HEK293T (cell line): ENCODE results near the gene TSPAN9.

Experiments
- CTCF ChIA-PET: fragments of 350-600 bp; formaldehyde crosslinking; extraction: SDS; loops from one replicate; lab custom pipeline; 2021; ENCODE audit warnings: antibody characterized with exemption, inconsistent platforms; lab: Yijun Ruan, JAX
- POLR2A ChIA-PET: fragments of 350-600 bp; formaldehyde crosslinking; extraction: SDS; loops from one replicate; lab custom pipeline; 2020; ENCODE audit warnings: antibody characterized with exemption, inconsistent platforms; lab: Yijun Ruan, JAX
- DNase-seq: peaks from one replicate; pipeline ENCODE4 v3.0.0; 2012; ENCODE audit warnings: mixed read lengths; ENCODE audit errors: extremely low spot score
- ARNT ChIP-seq: fragments of 450-650 bp; IDR thresholded peaks from 2 replicates; pipeline ENCODE4 v1.6.1; 2017; ENCODE audit warnings: mild to moderate bottlenecking
- BHLHE40 ChIP-seq: fragments of 450-650 bp; IDR thresholded peaks from 2 replicates; pipeline ENCODE4 v1.6.1; 2016; ENCODE audit warnings: mild to moderate bottlenecking, moderate library complexity, borderline replicate concordance
- CTBP1 ChIP-seq: fragments of 450-650 bp; IDR thresholded peaks from 2 replicates; pipeline ENCODE4 v1.6.1; 2016; ENCODE audit warnings: borderline replicate concordance
- ELF4 ChIP-seq: fragments of 450-650 bp; IDR thresholded peaks from 2 replicates; pipeline ENCODE4 v1.6.1; 2017; ENCODE audit warnings: antibody characterized with exemption
- FOXA1 ChIP-seq: fragments of 450-650 bp; IDR thresholded peaks from 2 replicates; pipeline ENCODE4 v1.6.1; 2016; ENCODE audit warnings: mild to moderate bottlenecking
- FOXK2 ChIP-seq: fragments of 450-650 bp; IDR thresholded peaks from 2 replicates; pipeline ENCODE4 v1.6.1; 2016; ENCODE audit warnings: mild to moderate bottlenecking
- FOXM1 ChIP-seq: fragments of 450-650 bp; IDR thresholded peaks from 2 replicates; pipeline ENCODE4 v1.6.1; 2017; ENCODE audit warnings: mild to moderate bottlenecking, borderline replicate concordance
- HDGF ChIP-seq: fragments of 450-650 bp; IDR thresholded peaks from 2 replicates; pipeline ENCODE4 v1.6.1; 2017; ENCODE audit warnings: antibody characterized with exemption, borderline replicate concordance
- L3MBTL2 ChIP-seq: fragments of 450-650 bp; conservative IDR thresholded peaks from 2 replicates; pipeline ENCODE4 v1.6.1; 2016; ENCODE audit warnings: mild to moderate bottlenecking
- LEF1 ChIP-seq: fragments of 450-650 bp; IDR thresholded peaks from 2 replicates; pipeline ENCODE4 v1.6.1; 2017; ENCODE audit warnings: mild to moderate bottlenecking, borderline replicate concordance
- NFRKB ChIP-seq: fragments of 450-650 bp; IDR thresholded peaks from 2 replicates; pipeline ENCODE4 v1.6.1; 2016; ENCODE audit warnings: mild to moderate bottlenecking, moderate library complexity
- SP1 ChIP-seq: fragments of 450-650 bp; IDR thresholded peaks from 2 replicates; pipeline ENCODE4 v1.6.1; 2017
- SUZ12 ChIP-seq: fragments of 450-650 bp; IDR thresholded peaks from 2 replicates; pipeline ENCODE4 v1.6.1; 2016; ENCODE audit warnings: mild to moderate bottlenecking
- TARDBP ChIP-seq: fragments of 450-650 bp; IDR thresholded peaks from 2 replicates; pipeline ENCODE4 v1.6.1; 2016
- ZNF384 ChIP-seq: fragments of 450-650 bp; IDR thresholded peaks from 2 replicates; pipeline ENCODE4 v1.6.1; 2016
- TF ChIP-seq, protein P1 (sequence below): fragments of 450-650 bp; IDR thresholded peaks from 2 replicates; pipeline ENCODE4 v1.6.1; 2016

TSPAN9 gene

DNA sequence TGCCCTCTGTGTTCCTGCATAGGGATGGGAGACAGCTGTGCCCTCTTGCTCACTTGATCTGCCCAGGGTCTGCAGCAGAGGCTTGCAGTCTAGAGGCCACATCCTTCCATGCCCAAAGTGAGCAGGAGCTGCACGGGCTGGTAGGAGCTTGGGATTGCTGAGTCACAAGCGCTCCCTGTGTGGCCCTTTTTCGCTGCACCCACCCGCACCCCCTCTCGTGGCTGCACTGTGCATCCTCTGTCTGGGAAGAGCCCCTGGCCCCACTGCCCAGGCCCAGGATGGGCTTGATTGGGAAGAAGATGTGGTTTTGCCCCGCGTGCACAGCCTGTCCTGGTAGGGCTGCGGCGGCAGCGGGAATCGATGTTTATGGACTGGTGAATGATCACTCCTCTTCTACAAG is 192.4 kb downstream of the TSPAN9 start:
- CTCF ChIA-PET, result no interaction called here
- POLR2A ChIA-PET, result no interaction called here
- TF ChIP-seq FOXM1 (no peak), ELF4 (no peak), SP1 (no peak), FOXK2 (no peak), ZNF384 (no peak), HDGF (no peak), FOXA1 (no peak), TARDBP (no peak), BHLHE40 (no peak), LEF1 (no peak), NFRKB (no peak), CTBP1 (no peak), SUZ12 (no peak), L3MBTL2 (no peak), ARNT (no peak)
- TF ChIP-seq, protein P1, sequence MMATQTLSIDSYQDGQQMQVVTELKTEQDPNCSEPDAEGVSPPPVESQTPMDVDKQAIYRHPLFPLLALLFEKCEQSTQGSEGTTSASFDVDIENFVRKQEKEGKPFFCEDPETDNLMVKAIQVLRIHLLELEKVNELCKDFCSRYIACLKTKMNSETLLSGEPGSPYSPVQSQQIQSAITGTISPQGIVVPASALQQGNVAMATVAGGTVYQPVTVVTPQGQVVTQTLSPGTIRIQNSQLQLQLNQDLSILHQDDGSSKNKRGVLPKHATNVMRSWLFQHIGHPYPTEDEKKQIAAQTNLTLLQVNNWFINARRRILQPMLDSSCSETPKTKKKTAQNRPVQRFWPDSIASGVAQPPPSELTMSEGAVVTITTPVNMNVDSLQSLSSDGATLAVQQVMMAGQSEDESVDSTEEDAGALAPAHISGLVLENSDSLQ, result no peak
- no peak for DNase-seq

DNA sequence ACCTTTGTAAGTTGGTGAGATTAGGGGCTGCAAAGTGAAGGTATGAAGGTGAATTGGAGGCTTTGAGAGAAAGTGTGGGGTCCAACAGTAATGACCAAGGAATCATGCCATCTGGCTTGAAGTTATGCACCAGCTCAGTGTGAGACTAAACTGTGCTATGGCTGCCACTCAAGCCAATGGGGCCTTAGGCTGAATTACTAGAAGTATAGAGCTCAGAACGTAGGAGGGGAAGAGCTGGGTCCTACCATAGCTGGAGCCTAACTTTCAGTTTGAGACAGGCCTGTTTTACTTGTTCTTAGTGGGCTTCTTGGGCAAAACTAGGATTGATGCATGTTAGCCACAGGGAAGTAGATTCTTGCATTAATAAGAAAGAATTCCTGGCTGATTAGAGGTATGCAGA is 194.0 kb downstream of the TSPAN9 start:
- ChIA-PET CTCF (no interaction called here), POLR2A (no interaction called here)
- DNase-seq, result no peak
- TF ChIP-seq NFRKB, result no peak
- TF ChIP-seq TARDBP, result no peak
- no peak for TF ChIP-seq SUZ12
- TF ChIP-seq LEF1, result no peak
- no peak for TF ChIP-seq CTBP1
- TF ChIP-seq ARNT, result no peak
- TF ChIP-seq FOXK2, result no peak
- TF ChIP-seq ZNF384, result no peak
- no peak for TF ChIP-seq L3MBTL2
- TF ChIP-seq HDGF, result no peak
- no peak for TF ChIP-seq FOXA1
- TF ChIP-seq, protein P1, result no peak

DNA sequence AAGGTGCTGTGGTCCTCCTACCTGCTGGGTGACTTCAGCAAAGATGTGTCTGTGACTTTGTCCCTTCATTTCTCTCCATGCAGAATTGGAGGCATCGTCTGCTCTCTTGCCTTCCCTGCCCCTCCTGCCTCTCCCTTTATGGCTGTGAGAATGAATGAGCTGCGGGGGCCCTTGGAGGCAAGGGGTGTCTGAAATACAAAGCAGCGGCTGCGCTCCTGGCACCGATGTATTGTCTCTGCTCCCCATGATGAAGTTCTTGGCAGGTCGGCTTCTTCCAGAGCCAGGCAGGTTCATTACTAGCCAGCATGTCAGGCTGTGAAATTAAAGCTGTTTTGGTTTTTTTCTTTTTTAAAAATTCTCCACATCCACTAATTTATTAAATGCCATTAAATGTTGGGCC is 194.5 kb downstream of the TSPAN9 start:
- TF ChIP-seq TARDBP, result no peak
- TF ChIP-seq SUZ12, result no peak
- TF ChIP-seq HDGF, result no peak
- DNase-seq, result no peak
- ChIA-PET CTCF (no interaction called here), POLR2A (no interaction called here)

DNA sequence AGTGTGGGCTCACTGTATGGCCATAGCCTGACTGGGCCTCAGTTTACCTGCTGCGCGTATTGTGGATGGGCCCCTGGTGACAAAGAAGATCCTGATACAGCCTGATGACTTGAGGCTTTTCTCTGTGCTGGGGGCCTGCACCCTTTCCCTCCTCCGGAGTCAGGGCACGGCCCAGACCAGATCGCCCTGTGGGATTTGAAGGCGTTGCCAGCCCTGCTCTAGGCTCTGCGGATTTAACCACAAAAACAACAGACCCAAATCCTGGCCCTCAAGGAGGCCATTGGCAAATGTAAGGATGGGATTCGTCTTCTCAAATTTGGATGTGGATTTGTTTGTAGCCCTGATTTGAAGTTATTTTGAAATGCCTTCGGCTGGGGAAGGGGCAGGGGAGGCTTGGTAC is 195.8 kb downstream of the TSPAN9 start:
- ChIA-PET POLR2A (no interaction called here), CTCF (interaction anchor here (3.3 to 4.0 kb wide), 2 partner anchors 10 to 137 kb away, joined by 31 to 66 read pairs; no protein-coding TSS in a partner anchor)
- DNase-seq, result no peak
- no peak for TF ChIP-seq SUZ12
- TF ChIP-seq ELF4, result no peak
- no peak for TF ChIP-seq CTBP1
- no peak for TF ChIP-seq FOXA1
- TF ChIP-seq TARDBP, result no peak
- TF ChIP-seq SP1, result no peak

DNA sequence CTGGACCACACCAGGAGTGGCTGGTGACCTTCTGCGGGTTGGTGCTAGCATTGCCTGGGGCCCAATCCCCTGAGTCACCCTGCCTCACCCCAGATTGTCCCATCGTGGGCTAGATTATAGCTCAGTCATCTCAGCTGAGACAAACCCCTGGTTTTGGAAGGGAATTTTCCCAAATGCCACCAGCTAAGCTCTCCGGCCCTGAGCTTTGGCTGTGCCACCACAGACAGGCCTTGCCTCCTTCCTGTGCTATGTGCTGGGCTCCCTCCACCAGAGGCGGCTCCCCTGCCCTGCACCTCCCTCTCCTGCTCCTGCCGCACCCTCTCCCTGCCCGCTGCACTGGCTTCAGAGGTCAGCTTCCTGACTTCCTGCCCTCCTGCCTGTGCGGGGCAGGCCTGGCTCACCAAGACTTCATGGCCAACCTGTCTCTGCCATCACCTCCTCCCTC is 196.3 kb downstream of the TSPAN9 start:
- TF ChIP-seq SP1 (no peak), TARDBP (no peak), FOXA1 (no peak), FOXK2 (no peak), NFRKB (no peak), ZNF384 (no peak), ELF4 (no peak), FOXM1 (no peak)
- no peak for DNase-seq
- ChIA-PET POLR2A (no interaction called here), CTCF (interaction anchor here (1.0 to 4.0 kb wide), 3 partner anchors 10 to 137 kb away, joined by 3 to 66 read pairs (median 31); no protein-coding TSS in a partner anchor)

DNA sequence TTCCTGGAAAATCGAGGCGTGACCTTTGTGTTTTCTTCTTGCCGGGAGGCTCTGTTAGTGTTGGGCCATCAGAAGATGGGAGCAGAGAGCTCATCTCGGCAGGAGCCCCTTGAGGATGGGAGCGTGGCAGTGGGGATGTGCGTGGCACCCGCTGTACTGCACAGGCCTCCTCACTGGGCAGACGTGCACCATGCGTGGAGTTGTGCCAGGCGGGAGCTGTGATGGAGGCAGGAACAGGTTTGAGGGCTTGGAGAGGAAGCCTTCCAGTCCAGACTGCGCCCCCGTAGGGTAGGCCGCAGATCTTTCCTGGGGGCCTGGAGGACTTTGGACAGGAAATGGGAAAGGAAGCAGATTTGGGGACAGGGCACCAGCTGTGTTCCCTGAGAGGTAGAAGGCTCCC is 197.5 kb downstream of the TSPAN9 start:
- ChIA-PET CTCF (interaction anchor here (0.9 to 4.0 kb wide), 21 partner anchors 11 to 201 kb away, joined by 3 to 66 read pairs (median 4); no protein-coding TSS in a partner anchor), POLR2A (interaction anchor here (1.0 to 1.1 kb wide), 2 partner anchors 137 to 199 kb away, joined by 3 read pairs; no protein-coding TSS in a partner anchor)
- no peak for TF ChIP-seq FOXK2
- no peak for TF ChIP-seq NFRKB
- no peak for TF ChIP-seq FOXM1
- no peak for TF ChIP-seq ZNF384
- TF ChIP-seq, protein P1, result no peak
- no peak for TF ChIP-seq BHLHE40
- no peak for TF ChIP-seq ARNT
- no peak for TF ChIP-seq ELF4
- no peak for TF ChIP-seq SUZ12
- TF ChIP-seq CTBP1, result no peak
- no peak for DNase-seq
